ENCODE measurements around the gene TNFRSF25.

TNFRSF25 gene

GRCh38 chr1:6418668-6419396 lies 47.1 kb downstream of the TNFRSF25 start:
- H3K9me3 Mint-ChIP-seq, result no peaks in the 10 kb centered on the region
- CTCF ChIA-PET, result interaction anchor here (0.8 to 5.6 kb wide), 7 partner anchors 8 to 171 kb away, joined by 3 to 78 read pairs (median 4); no protein-coding TSS in a partner anchor
- H3K27me3 Mint-ChIP-seq, result peaks cover 100% of the 10 kb centered on the region
- no peak for DNase-seq
- H3K4me3 Mint-ChIP-seq, result peak overlapping the region; percentile 40
- H3K27ac Mint-ChIP-seq, result no peak overlapping the region
- peaks cover 31% of the 10 kb centered on the region for H3K4me1 Mint-ChIP-seq
- no peaks in the 10 kb centered on the region for H3K36me3 Mint-ChIP-seq

DNA sequence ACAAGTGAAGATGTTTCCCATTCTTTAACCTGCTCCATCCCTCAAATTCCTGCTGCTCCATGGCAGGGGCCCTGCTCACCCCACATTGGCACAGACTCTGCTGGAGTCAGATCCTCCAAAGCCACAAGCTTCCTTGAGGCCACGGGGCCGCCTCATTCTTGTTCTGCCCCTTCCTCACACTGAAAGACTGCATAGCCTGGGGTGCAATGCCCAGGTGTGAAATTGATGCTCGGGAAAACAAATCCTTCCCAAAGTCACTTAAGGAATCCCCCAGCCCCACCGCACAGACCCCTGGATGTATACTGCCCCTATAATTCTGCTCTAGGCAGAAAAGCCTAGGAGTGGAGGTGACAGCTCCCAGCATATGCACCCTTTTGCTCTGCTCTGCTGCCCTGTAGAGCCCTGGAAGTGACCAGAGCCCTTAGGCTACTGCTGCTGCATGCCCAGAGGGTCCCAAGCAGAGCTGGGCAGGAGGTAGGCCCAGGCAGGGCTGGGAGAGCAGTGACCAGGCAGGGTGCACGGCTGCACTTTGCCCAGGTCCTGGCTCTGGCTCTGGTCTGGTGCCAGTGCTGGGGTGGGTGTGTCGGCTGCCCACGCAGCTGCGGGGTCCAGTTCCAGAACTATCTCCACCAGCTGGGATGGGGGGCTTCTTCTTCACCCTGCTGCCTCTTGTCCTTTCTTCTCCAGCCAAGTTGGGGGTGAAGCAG lies 47.9 kb downstream of the TNFRSF25 start:
- Mint-ChIP-seq H3K36me3 (no peaks in the 10 kb centered on the region), H3K27ac (no peak overlapping the region), H3K9me3 (no peaks in the 10 kb centered on the region), H3K4me3 (no peak overlapping the region), H3K4me1 (peaks cover 28% of the 10 kb centered on the region), H3K27me3 (peaks cover 100% of the 10 kb centered on the region)
- no peak for DNase-seq
- CTCF ChIA-PET, result interaction anchor here (1.2 kb wide), 1 partner anchor 20 kb away, joined by 5 read pairs; no protein-coding TSS in a partner anchor

DNA sequence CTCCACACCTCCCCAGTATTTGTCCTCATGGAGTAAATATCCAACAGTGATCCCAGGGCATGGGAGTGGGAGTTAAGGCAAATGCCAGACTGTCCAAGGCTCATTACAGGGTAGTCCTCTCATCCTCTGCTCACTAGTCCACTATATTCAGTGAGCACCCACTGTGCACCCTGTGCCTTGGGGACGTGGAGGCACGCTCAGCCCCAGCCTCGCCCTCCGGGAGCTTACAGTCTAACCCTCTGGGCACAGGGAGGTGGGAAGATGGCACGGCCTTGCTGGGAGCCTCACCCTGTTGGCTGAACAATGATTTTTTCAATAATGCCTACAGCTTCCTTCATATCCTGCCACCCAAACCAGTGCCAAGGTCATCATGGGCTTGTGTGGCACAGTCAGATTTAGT lies 49.1 kb downstream of the TNFRSF25 start:
- Mint-ChIP-seq H3K9me3 (no peaks in the 10 kb centered on the region), H3K4me1 (peaks cover 28% of the 10 kb centered on the region), H3K27me3 (peaks cover 99% of the 10 kb centered on the region), H3K27ac (no peak overlapping the region), H3K36me3 (no peaks in the 10 kb centered on the region), H3K4me3 (no peak overlapping the region)
- DNase-seq, result no peak
- CTCF ChIA-PET, result interaction anchor here (0.6 to 1.5 kb wide), 2 partner anchors 22 to 228 kb away, joined by 3 to 4 read pairs; no protein-coding TSS in a partner anchor

DNA sequence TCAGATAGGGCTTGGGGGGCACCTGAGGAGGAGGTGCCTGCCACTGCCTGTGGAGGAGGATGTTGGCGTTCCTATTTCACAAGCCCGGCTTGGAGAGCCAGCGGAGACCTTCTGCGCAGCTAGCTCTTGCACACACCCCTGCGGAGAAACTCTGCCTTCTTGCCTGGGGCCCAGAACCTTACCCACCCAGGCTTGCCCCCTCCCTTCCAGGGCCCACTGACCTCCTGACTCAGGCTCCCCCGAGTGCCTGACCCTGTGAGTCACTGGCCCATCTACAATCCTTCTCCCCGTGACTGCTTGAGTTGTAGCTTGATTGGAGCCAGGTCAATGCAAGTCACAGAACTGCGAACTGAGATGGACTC lies 49.7 kb downstream of the TNFRSF25 start:
- Mint-ChIP-seq H3K9me3 (no peaks in the 10 kb centered on the region), H3K36me3 (no peaks in the 10 kb centered on the region), H3K4me1 (peaks cover 21% of the 10 kb centered on the region), H3K4me3 (no peak overlapping the region), H3K27ac (no peak overlapping the region), H3K27me3 (peaks cover 98% of the 10 kb centered on the region)
- no peak for DNase-seq
- CTCF ChIA-PET, result interaction anchor here (1.5 kb wide), 1 partner anchor 23 kb away, joined by 4 read pairs; no protein-coding TSS in a partner anchor

GRCh38 chr1:6414881-6415626 lies 50.9 kb downstream of the TNFRSF25 start:
- Mint-ChIP-seq H3K27me3 (peaks cover 94% of the 10 kb centered on the region), H3K4me3 (no peak overlapping the region), H3K27ac (no peak overlapping the region), H3K4me1 (peaks cover 14% of the 10 kb centered on the region), H3K36me3 (no peaks in the 10 kb centered on the region), H3K9me3 (no peaks in the 10 kb centered on the region)
- CTCF ChIA-PET, result interaction anchor here (0.6 to 2.7 kb wide), 10 partner anchors 8 to 352 kb away, joined by 3 to 13 read pairs (median 4); no protein-coding TSS in a partner anchor
- DNase-seq, result no peak

DNA sequence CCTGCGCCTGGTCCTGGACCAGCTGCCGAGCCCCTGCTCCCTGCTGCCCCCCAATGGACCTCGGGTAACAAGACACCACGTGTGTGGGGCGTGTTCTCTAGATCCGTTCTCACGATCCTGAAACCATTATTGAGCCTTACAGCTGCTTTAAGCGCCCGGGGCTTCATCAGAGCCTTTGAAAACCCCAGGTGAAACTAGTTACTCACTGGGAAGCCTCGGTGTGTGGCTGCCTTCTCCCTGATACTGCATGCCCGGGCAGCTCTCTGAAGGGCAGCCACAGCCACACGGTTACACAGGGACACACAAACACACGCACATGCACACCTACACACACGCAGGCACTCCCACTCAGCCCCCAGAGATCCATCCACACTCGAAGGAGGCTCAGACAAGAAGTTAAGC lies 51.5 kb downstream of the TNFRSF25 start:
- peak overlapping the region; percentile 21 for H3K4me3 Mint-ChIP-seq
- peaks cover 14% of the 10 kb centered on the region for H3K4me1 Mint-ChIP-seq
- no peak overlapping the region for H3K27ac Mint-ChIP-seq
- peaks cover 91% of the 10 kb centered on the region for H3K27me3 Mint-ChIP-seq
- DNase-seq, result peak; percentile 67
- no peaks in the 10 kb centered on the region for H3K36me3 Mint-ChIP-seq
- no peaks in the 10 kb centered on the region for H3K9me3 Mint-ChIP-seq
- CTCF ChIA-PET, result interaction anchor here (0.6 to 2.7 kb wide), 10 partner anchors 9 to 353 kb away, joined by 3 to 13 read pairs (median 4); no protein-coding TSS in a partner anchor

GRCh38 chr1:6412896-6413295 lies 53.1 kb downstream of the TNFRSF25 start:
- Mint-ChIP-seq H3K36me3 (no peaks in the 10 kb centered on the region), H3K9me3 (no peaks in the 10 kb centered on the region), H3K4me3 (no peak overlapping the region), H3K27ac (no peak overlapping the region), H3K4me1 (peaks cover 12% of the 10 kb centered on the region), H3K27me3 (peaks cover 85% of the 10 kb centered on the region)
- CTCF ChIA-PET, result interaction anchor here (1.1 to 2.7 kb wide), 3 partner anchors 10 to 52 kb away, joined by 3 to 13 read pairs (median 4); no protein-coding TSS in a partner anchor
- DNase-seq, result no peak
